Heart right ventricle (tissue), 16 donors: ENCODE results near the gene CSAD. TPM values are rescaled to one million over a fixed set of nuclear protein-coding genes. Genes with fewer than 3 reads are reported as not detected.

ENCODE experiments used
- ATAC-seq, 8 donors: fragments of 200-7000 bp; cut with Tn5 transposase; one replicate each; pipeline ENCODE4 v1.9.1; 2020; ENCODE audit warnings: mild to moderate bottlenecking in 8 of 8, moderate library complexity in 8 of 8, moderate number of reproducible peaks in 1 of 8
- DNase-seq, 2 donors: peaks; one replicate each; pipeline ENCODE4 v3.0.0-alpha.2; 2020
- H3K27ac ChIP-seq, 10 donors: fragments of 200-600 bp; sonication (generic) in 2 of 10; one replicate each; pipeline versions ENCODE4 v1.5.0 to v1.8.0; 2020 to 2022; ENCODE audit warnings: mild to moderate bottlenecking in 3 of 10
- H3K27me3 ChIP-seq, 7 donors: fragments of 200-600 bp; one replicate each; pipeline ENCODE4 v1.8.0; 2021 to 2022; ENCODE audit warnings: mild to moderate bottlenecking in 2 of 7
- H3K36me3 ChIP-seq, 9 donors: fragments of 200-600 bp; sonication (generic) in 1 of 9; one replicate each; pipeline versions ENCODE4 v1.5.0 to v1.8.0; 2020 to 2022; ENCODE audit warnings: mild to moderate bottlenecking in 2 of 9
- H3K4me1 ChIP-seq, 9 donors: fragments of 200-600 bp; sonication (generic) in 1 of 9; one replicate each; pipeline versions ENCODE4 v1.5.0 to v1.8.0; 2020 to 2022; ENCODE audit warnings: mild to moderate bottlenecking in 4 of 9
- H3K4me3 ChIP-seq, 10 donors: fragments of 200-600 bp; sonication (generic) in 2 of 10; one replicate each; pipeline versions ENCODE4 v1.5.0 to v1.8.0; 2020 to 2022; ENCODE audit warnings: mild to moderate bottlenecking in 7 of 10, moderate library complexity in 2 of 10
- H3K9me3 ChIP-seq, 11 donors: fragments of 200-600 bp in 10 of 11; sonication (generic) in 2 of 11; one replicate each; pipeline versions ENCODE4 v1.5.0 to v1.8.0; 2013 to 2022; ENCODE audit warnings: mild to moderate bottlenecking in 2 of 11, control low read depth in 1 of 11, moderate library complexity in 1 of 11
- CTCF ChIP-seq, 9 donors: fragments of 200-600 bp; sonication (generic) in 2 of 9; IDR thresholded peaks; one replicate each; pipeline versions ENCODE4 v1.5.0 to v1.8.0; 2021 to 2022; ENCODE audit warnings: antibody characterized with exemption in 9 of 9, mild to moderate bottlenecking in 5 of 9, moderate library complexity in 1 of 9
- WGBS, 2 donors: extraction: QIAGEN DNeasy Blood & Tissue Kit; methylation state at CpG; one replicate each; pipeline ENCODE4 v1.1.7; 2013; ENCODE audit warnings: inconsistent platforms in 1 of 2; 5-methylcytosine and 5-hydroxymethylcytosine counted together
- intact Hi-C, 10 donors: fragments of 100-400 bp; cut with DNase I; formaldehyde crosslinking; loops; one replicate each; pipeline versions ENCODE4 v1.11.1 to v1.14.2; 2022
- polyA plus RNA-seq, 2 donors: library from polyadenylated mRNA; stranded (reverse); fragments of 200-250 nt; gene quantifications; one replicate each; pipeline ENCODE4 v1.2.3, GENCODE V29; 2013
- total RNA-seq, 10 donors: library from RNA; stranded (reverse); fragmentation: NEBNext Ultra II Directional in 3 of 10; extraction: Animal tissue kit (Norgen Biotek cat#: 25700) in 3 of 10; gene quantifications; one replicate each; pipeline versions ENCODE4 v1.2.1 to v1.2.4, GENCODE V29; 2021 to 2023
- donor health status: Arrhythmogenic right ventricular cardiomyopathy.
- donor health status: ischemic (EF 13 %, LVEDD 7.1; RV severe dilation, severe dysfunction).
- donor health status: healthy with polysubstance abuse.
- donor health status: DM: no; HTN: yes; CAD: no.
- donor health status: DM: no; HTN: no; CAD: no.
- donor health status: ischemic (EF 25% LVEDD 6.9; RV normal size, moderate dysfunction).
- donor health status: ischemic (EF 25% LVEDD 5.7; RV mildly dilated, moderate dysfunction).
- donor health status: healthy.
- donor health status: DM: yes; HTN: yes; CAD: no.
- donor health status: Ischemic cardiomyopathy.
- donor health status: ischemic (EF 35%, LVEDD 5.7; RV mildly dilated, moderate dysfunction).
- donor health status: nonischemic (EF 11% LVEDD 7.7; RV severe dilation, severe dysfunction).
- donor health status: DM: yes; HTN: yes; CAD: no.
- donor health status: PGD.
- donor health status: ischemic (EF 29% LVEDD 5.4; RV normal size, mild dysfunction).
- donor health status: nonischemic (EF 23%, LVEDD 6.1; RV moderate dilation, normal function).

Gene CSAD
- total and polyA plus RNA-seq, 12 donors, result 8.0 to 76.4 (median 9.5) TPM

- Histone ChIP-seq H3K9me3 (no peaks in the 10 kb centered on the region), H3K36me3 (peaks cover 0 to 7% (median 0%) of the 10 kb centered on the region in 9 donors), H3K27me3 (no peaks in the 10 kb centered on the region), H3K4me1 (peaks cover 0 to 5% (median 0%) of the 10 kb centered on the region in 9 donors), H3K4me3 (no peak overlapping the region), H3K27ac (no peak overlapping the region)
- ATAC-seq, result no peak
- intact Hi-C loops, result loop anchor here in 1 of 10 donors (5.0 kb wide), 1 partner anchor 35 kb away; no protein-coding TSS in a partner anchor
- no peak for DNase-seq
- TF ChIP-seq CTCF (IDR thresholded peaks at IDR 0.05), result no peak
These were observed 28.3 kb downstream of the CSAD start for GRCh38 chr12:53152390-53152789.

GRCh38 chr12:53151039-53151438 is 29.7 kb downstream of the CSAD start:
- no peak for DNase-seq
- peaks cover 0 to 5% (median 0%) of the 10 kb centered on the region in 9 donors for H3K4me1 ChIP-seq
- no peaks in the 10 kb centered on the region for H3K9me3 ChIP-seq
- WGBS, 2 donors, result 84 to 90% methylated on average over 6 of the region's 6 CpGs
- ATAC-seq, result no peak
- no peak for TF ChIP-seq CTCF (IDR thresholded peaks at IDR 0.05)
- intact Hi-C loops, result loop anchor here in 1 of 10 donors (5.0 kb wide), 1 partner anchor 34 kb away; no protein-coding TSS in a partner anchor
- H3K27me3 ChIP-seq, result no peaks in the 10 kb centered on the region
- H3K27ac ChIP-seq, result no peak overlapping the region
- no peak overlapping the region for H3K4me3 ChIP-seq
- H3K36me3 ChIP-seq, result no peaks in the 10 kb centered on the region

GRCh38 chr12:53147653-53148052 is 33.1 kb downstream of the CSAD start:
- TF ChIP-seq CTCF (IDR thresholded peaks at IDR 0.05), result no peak
- no peak overlapping the region for H3K27ac ChIP-seq
- no peak overlapping the region for H3K4me3 ChIP-seq
- WGBS, 2 donors, result 90 to 92% methylated on average over 15 of the region's 15 CpGs
- no peaks in the 10 kb centered on the region for H3K36me3 ChIP-seq
- ATAC-seq (no peak), DNase-seq (no peak)
- no peaks in the 10 kb centered on the region for H3K27me3 ChIP-seq
- intact Hi-C loops, result no loop called here
- H3K9me3 ChIP-seq, result no peaks in the 10 kb centered on the region
- no peaks in the 10 kb centered on the region for H3K4me1 ChIP-seq

GRCh38 chr12:53147181-53147580 is 33.5 kb downstream of the CSAD start:
- intact Hi-C loops, result no loop called here
- DNase-seq (no peak), ATAC-seq (no peak)
- TF ChIP-seq CTCF (IDR thresholded peaks at IDR 0.05), result no peak
- Histone ChIP-seq H3K27ac (no peak overlapping the region), H3K9me3 (no peaks in the 10 kb centered on the region), H3K27me3 (no peaks in the 10 kb centered on the region), H3K4me1 (no peaks in the 10 kb centered on the region), H3K36me3 (no peaks in the 10 kb centered on the region), H3K4me3 (no peak overlapping the region)
- WGBS, 2 donors, result 89 to 91% methylated on average over 5 of the region's 5 CpGs
